KMS-11 (cell line): ENCODE data around the gene FHOD3.

Source experiments
- H2AFZ ChIP-seq: fragments of 200-600 bp; sonication (generic); 2 replicates; pipeline ENCODE4 v1.6.1; 2016; ENCODE audit warnings: antibody characterized with exemption, mixed run types, low read depth
- H3K27ac ChIP-seq: fragments of 200-600 bp; sonication (generic); 2 replicates; pipeline ENCODE4 v1.6.1; 2016; ENCODE audit warnings: mild to moderate bottlenecking, mixed run types
- H3K27me3 ChIP-seq: fragments of 200-600 bp; sonication (generic); 2 replicates; pipeline ENCODE4 v1.6.1; 2017; ENCODE audit warnings: mild to moderate bottlenecking, low read depth, mixed run types, moderate library complexity; ENCODE audit not compliant: insufficient read depth
- H3K36me3 ChIP-seq: fragments of 200-600 bp; sonication (generic); 2 replicates; pipeline ENCODE4 v1.6.1; 2017; ENCODE audit warnings: mild to moderate bottlenecking, mixed run types; ENCODE audit not compliant: insufficient read depth
- H3K4me1 ChIP-seq: fragments of 200-600 bp; sonication (generic); 2 replicates; pipeline ENCODE4 v1.6.1; 2016; ENCODE audit warnings: mild to moderate bottlenecking, low read depth, mixed run types; ENCODE audit not compliant: poor library complexity, severe bottlenecking
- H3K4me2 ChIP-seq: fragments of 200-600 bp; sonication (generic); 2 replicates; pipeline ENCODE4 v1.7.0; 2016; ENCODE audit warnings: mild to moderate bottlenecking, mixed run types
- H3K4me3 ChIP-seq: fragments of 200-600 bp; sonication (generic); IDR thresholded peaks from 2 replicates; pipeline ENCODE4 v1.6.1; 2017; ENCODE audit warnings: low read depth, low read length, mixed read lengths; ENCODE audit not compliant: insufficient read depth
- H3K79me2 ChIP-seq: fragments of 200-600 bp; sonication (generic); 2 replicates; pipeline ENCODE4 v1.6.1; 2016; ENCODE audit warnings: low read depth, mixed run types; ENCODE audit not compliant: insufficient read depth
- H3K9ac ChIP-seq: fragments of 200-600 bp; sonication (generic); 2 replicates; pipeline ENCODE4 v1.6.1; 2016; ENCODE audit warnings: mild to moderate bottlenecking, mixed run types
- H4K20me1 ChIP-seq: fragments of 200-600 bp; sonication (generic); 2 replicates; pipeline ENCODE4 v1.6.1; 2016; ENCODE audit warnings: mild to moderate bottlenecking, mixed run types; ENCODE audit not compliant: insufficient read depth
- TF ChIP-seq, protein P1 (sequence below): fragments of 200-600 bp; sonication (generic); conservative IDR thresholded peaks from 2 replicates; pipeline ENCODE4 v1.6.1; 2017; ENCODE audit warnings: low read depth, mild to moderate bottlenecking, antibody characterized with exemption, low read length, moderate library complexity, mixed read lengths

The FHOD3 gene

DNA sequence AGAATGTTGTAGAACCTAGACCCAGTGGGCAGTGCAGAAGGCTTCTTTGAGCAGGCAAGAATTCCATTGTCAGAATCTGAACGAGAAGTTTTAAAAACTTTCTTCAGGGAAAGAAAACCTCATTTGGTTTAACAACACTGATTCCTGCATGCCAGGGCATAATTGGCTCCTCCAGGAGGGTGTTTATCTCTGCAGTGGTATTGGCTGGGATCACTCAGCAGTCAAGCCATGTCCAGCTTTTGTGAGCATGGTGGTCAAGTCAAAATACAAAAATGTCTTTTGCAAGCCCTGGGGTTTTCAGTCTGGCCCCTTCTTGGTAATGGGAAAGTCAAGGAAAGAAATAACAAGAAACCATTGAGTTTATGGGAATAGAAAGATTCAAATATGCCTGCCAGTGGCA, 28.3 kb downstream of the FHOD3 start:
- H3K27me3 ChIP-seq: no peaks in the 10 kb centered on the region
- H2AFZ ChIP-seq: no peak overlapping the region
- H3K79me2 ChIP-seq: no peaks in the 10 kb centered on the region
- no peak overlapping the region for H3K4me2 ChIP-seq
- H3K36me3 ChIP-seq: no peaks in the 10 kb centered on the region
- H3K4me3 ChIP-seq: no peak overlapping the region
- TF ChIP-seq, protein P1, sequence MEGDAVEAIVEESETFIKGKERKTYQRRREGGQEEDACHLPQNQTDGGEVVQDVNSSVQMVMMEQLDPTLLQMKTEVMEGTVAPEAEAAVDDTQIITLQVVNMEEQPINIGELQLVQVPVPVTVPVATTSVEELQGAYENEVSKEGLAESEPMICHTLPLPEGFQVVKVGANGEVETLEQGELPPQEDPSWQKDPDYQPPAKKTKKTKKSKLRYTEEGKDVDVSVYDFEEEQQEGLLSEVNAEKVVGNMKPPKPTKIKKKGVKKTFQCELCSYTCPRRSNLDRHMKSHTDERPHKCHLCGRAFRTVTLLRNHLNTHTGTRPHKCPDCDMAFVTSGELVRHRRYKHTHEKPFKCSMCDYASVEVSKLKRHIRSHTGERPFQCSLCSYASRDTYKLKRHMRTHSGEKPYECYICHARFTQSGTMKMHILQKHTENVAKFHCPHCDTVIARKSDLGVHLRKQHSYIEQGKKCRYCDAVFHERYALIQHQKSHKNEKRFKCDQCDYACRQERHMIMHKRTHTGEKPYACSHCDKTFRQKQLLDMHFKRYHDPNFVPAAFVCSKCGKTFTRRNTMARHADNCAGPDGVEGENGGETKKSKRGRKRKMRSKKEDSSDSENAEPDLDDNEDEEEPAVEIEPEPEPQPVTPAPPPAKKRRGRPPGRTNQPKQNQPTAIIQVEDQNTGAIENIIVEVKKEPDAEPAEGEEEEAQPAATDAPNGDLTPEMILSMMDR: no peak
- H3K9ac ChIP-seq: no peak overlapping the region
- no peaks in the 10 kb centered on the region for H4K20me1 ChIP-seq
- H3K27ac ChIP-seq: no peak overlapping the region
- H3K4me1 ChIP-seq: no peaks in the 10 kb centered on the region

DNA sequence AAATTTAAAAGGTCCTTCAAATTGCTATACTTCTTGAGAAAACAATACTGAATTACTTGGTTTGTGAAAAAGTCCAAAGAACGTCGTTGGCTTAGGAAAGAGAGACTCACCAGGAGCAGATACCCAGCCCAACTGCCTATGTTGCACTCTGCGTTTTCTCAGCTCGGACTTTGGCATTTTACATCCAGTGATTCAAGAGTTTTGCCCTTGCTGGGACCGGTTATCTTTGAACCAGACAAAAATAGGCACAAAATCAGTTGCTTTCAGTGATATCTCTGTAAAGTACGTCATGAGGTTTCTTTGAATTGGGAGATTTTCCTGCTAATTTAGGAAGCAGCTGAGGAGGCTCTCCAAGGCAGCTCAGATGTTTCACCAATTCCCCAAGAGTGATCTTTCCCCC, 29.3 kb downstream of the FHOD3 start:
- Histone ChIP-seq H3K4me1 (peaks cover 9% of the 10 kb centered on the region), H3K4me3 (no peak overlapping the region), H3K79me2 (no peaks in the 10 kb centered on the region), H2AFZ (no peak overlapping the region), H3K27ac (no peak overlapping the region), H3K4me2 (no peak overlapping the region), H3K9ac (no peak overlapping the region), H4K20me1 (no peaks in the 10 kb centered on the region), H3K27me3 (no peaks in the 10 kb centered on the region), H3K36me3 (no peaks in the 10 kb centered on the region)
- TF ChIP-seq, protein P1: no peak

DNA sequence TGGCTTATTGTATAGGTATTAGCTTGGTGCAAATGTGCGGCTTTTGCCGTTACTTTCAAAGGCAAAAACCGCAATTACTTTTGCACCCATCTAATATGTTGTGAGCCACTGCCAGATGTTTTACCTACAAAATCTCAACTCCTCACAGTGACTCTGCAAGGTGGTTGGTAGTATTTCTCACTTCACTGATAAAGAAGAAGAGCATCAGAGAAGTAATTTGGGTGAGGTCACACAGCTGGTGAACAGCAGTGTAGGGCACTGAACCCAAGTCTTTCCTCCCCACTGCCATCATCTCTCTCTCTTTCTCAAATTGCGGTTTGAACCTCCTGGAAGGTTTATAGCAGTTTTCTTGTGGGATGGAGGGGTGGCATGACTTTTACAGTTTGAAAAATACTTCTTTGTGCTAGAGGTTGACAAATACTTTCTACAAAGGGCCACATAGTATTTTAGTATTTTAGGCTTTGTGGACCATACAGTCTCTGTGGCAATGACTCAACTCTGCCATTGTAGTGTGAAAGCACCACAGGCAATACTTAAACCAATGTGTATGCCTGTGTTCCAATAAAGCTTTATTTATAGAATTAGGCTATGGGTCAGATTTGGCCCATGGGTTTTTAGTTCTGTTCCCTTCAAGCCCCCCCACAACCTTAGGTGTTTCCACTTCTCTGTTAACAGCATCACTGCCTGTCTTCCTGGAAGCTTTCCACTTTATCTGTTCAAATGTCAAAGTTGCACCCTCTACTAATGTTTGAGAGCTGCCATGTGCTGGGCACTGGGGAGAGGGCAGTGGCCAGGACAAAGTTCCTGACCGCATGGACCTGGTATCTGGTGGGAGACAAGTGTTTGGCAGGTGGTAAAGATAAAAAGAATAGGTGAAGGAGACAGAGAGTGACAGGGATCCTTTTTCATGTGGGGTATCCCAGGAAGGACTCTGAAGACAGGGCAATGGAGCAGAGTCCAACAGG, 30.1 kb downstream of the FHOD3 start:
- TF ChIP-seq, protein P1: no peak
- H3K4me1 ChIP-seq: peaks cover 17% of the 10 kb centered on the region
- H3K36me3 ChIP-seq: no peaks in the 10 kb centered on the region
- no peak overlapping the region for H3K4me3 ChIP-seq
- H4K20me1 ChIP-seq: no peaks in the 10 kb centered on the region
- H3K27me3 ChIP-seq: no peaks in the 10 kb centered on the region
- H3K79me2 ChIP-seq: no peaks in the 10 kb centered on the region
- no peak overlapping the region for H3K27ac ChIP-seq
- H2AFZ ChIP-seq: no peak overlapping the region
- no peak overlapping the region for H3K4me2 ChIP-seq
- H3K9ac ChIP-seq: no peak overlapping the region

DNA sequence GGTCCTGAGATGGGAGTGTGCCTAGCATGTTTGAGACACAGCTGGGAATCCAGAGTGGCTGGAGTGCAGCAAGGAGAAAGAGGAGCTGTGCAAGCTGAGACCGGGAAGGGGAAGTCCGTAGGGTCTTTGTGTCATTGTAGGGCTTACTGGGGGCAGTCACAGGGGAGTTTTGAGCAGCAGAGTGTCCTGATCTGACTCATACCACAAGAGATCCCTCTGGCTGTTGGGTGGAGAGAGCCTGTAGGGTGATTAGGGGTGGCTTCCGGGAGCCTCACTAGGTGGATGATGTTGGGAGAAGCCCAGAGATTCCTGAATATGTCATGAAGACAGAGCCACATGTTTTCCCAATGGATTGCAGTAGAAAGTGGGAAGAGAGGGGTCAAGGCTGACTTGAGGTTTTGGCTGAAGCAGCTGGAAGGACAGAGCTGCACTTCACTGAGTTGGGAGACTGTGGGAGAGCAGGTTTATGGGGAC, 30.9 kb downstream of the FHOD3 start:
- no peak overlapping the region for H3K27ac ChIP-seq
- H3K4me3 ChIP-seq: no peak overlapping the region
- TF ChIP-seq, protein P1: no peak
- no peaks in the 10 kb centered on the region for H3K36me3 ChIP-seq
- no peak overlapping the region for H2AFZ ChIP-seq
- H3K9ac ChIP-seq: no peak overlapping the region
- H3K27me3 ChIP-seq: no peaks in the 10 kb centered on the region
- no peaks in the 10 kb centered on the region for H3K79me2 ChIP-seq
- peaks cover 25% of the 10 kb centered on the region for H3K4me1 ChIP-seq
- H3K4me2 ChIP-seq: no peak overlapping the region
- no peaks in the 10 kb centered on the region for H4K20me1 ChIP-seq
